Liver (tissue), 9 donors: ENCODE results near the gene JDP2. TPM values are rescaled to one million over a fixed set of nuclear protein-coding genes. Genes with fewer than 3 reads are reported as not detected.

ENCODE experiments used
- DNase-seq: peaks from one replicate; pipeline ENCODE4 v3.0.0-alpha.2; 2017; ENCODE audit warnings: low spot score
- H3K27ac ChIP-seq, 2 donors: one replicate each; pipeline ENCODE4 v1.7.0; 2013; ENCODE audit warnings: inconsistent platforms in 2 of 2, low read length in 2 of 2, control low read depth in 1 of 2, low read depth in 1 of 2, mild to moderate bottlenecking in 1 of 2
- H3K27me3 ChIP-seq, 4 donors: one replicate each; pipeline versions ENCODE4 v1.6.1 to v1.7.0; 2013; ENCODE audit warnings: low read length in 3 of 4, inconsistent platforms in 1 of 4, mild to moderate bottlenecking in 1 of 4, moderate library complexity in 1 of 4; ENCODE audit not compliant: control insufficient read depth in 4 of 4, insufficient read depth in 4 of 4
- H3K36me3 ChIP-seq, 4 donors: one replicate each; pipeline versions ENCODE4 v1.6.1 to v1.7.0; 2013; ENCODE audit warnings: low read length in 3 of 4, mild to moderate bottlenecking in 3 of 4, low read depth in 1 of 4, moderate library complexity in 1 of 4; ENCODE audit not compliant: control insufficient read depth in 4 of 4, insufficient read depth in 3 of 4
- H3K4me1 ChIP-seq, 4 donors: one replicate each; pipeline versions ENCODE4 v1.6.1 to v1.7.0; 2013; ENCODE audit warnings: low read length in 3 of 4, mild to moderate bottlenecking in 3 of 4, moderate library complexity in 1 of 4; ENCODE audit not compliant: control insufficient read depth in 4 of 4, insufficient read depth in 4 of 4
- H3K4me3 ChIP-seq, 3 donors: one replicate each; pipeline versions ENCODE4 v1.6.1 to v1.7.0; 2013; ENCODE audit warnings: low read length in 3 of 3, control low read depth in 1 of 3, low read depth in 1 of 3, mild to moderate bottlenecking in 1 of 3
- H3K9ac ChIP-seq, 2 donors: one replicate each; pipeline ENCODE4 v1.7.0; 2013; ENCODE audit warnings: low read length in 2 of 2, mild to moderate bottlenecking in 2 of 2, moderate library complexity in 2 of 2, control low read depth in 1 of 2, low read depth in 1 of 2
- H3K9me3 ChIP-seq, 4 donors: one replicate each; pipeline versions ENCODE4 v1.6.1 to v1.7.0; 2013; ENCODE audit warnings: low read length in 3 of 4; ENCODE audit not compliant: control insufficient read depth in 4 of 4
- EGR1 ChIP-seq, 2 donors: IDR thresholded peaks; 2 replicates each; pipeline ENCODE4 v1.6.1; 2016 to 2018; ENCODE audit warnings: antibody characterized with exemption in 2 of 2, low read depth in 2 of 2
- FOXA2 ChIP-seq: IDR thresholded peaks from 2 replicates; pipeline ENCODE4 v1.6.1; 2016; ENCODE audit warnings: antibody characterized with exemption
- GABPA ChIP-seq, 2 donors: IDR thresholded peaks in 1 of 2; conservative IDR thresholded peaks in 1 of 2; 2 replicates each; pipeline ENCODE4 v1.6.1; 2016; ENCODE audit warnings: antibody characterized with exemption in 2 of 2, mild to moderate bottlenecking in 1 of 2, moderate library complexity in 1 of 2
- HNF4A ChIP-seq, 2 donors: conservative IDR thresholded peaks; 2 replicates each; pipeline ENCODE4 v1.6.1; 2016; ENCODE audit warnings: antibody characterized with exemption in 2 of 2, mild to moderate bottlenecking in 2 of 2
- NR2F2 ChIP-seq: IDR thresholded peaks from 2 replicates; pipeline ENCODE4 v1.6.1; 2016; ENCODE audit warnings: antibody characterized with exemption
- RXRA ChIP-seq, 2 donors: IDR thresholded peaks; 2 replicates each; pipeline ENCODE4 v1.6.1; 2017 to 2018; ENCODE audit warnings: antibody characterized with exemption in 2 of 2, mild to moderate bottlenecking in 1 of 2
- SP1 ChIP-seq: IDR thresholded peaks from 2 replicates; pipeline ENCODE4 v1.6.1; 2018; ENCODE audit warnings: antibody characterized with exemption, mild to moderate bottlenecking
- YY1 ChIP-seq: IDR thresholded peaks from 2 replicates; pipeline ENCODE4 v1.6.1; 2016; ENCODE audit warnings: antibody characterized with exemption, mild to moderate bottlenecking
- WGBS: extraction: QIAGEN DNeasy Blood & Tissue Kit; methylation state at CpG from one replicate; pipeline ENCODE4 v1.1.7; 2013; 5-methylcytosine and 5-hydroxymethylcytosine counted together
- polyA plus RNA-seq, 2 donors: library from polyadenylated mRNA; stranded (reverse) in 1 of 2; unstranded in 1 of 2; fragments of 200-250 nt in 1 of 2; fragments of >200 nt in 1 of 2; fragmentation: Nextera tagmentation in 1 of 2; extraction: Ambion mirVana in 1 of 2; gene quantifications; one replicate each; pipeline versions ENCODE4 v1.2.1 to v1.2.3, GENCODE V29; 2013 to 2015
- total RNA-seq, 2 donors: library from RNA; depleted of rRNA; stranded (reverse); fragments of >200 nt; gene quantifications; one replicate each; pipeline ENCODE4 v1.2.3, GENCODE V29; 2014
- TF ChIP-seq, protein P1 (sequence below): IDR thresholded peaks from 2 replicates; pipeline ENCODE4 v1.6.1; 2016; ENCODE audit warnings: antibody characterized with exemption
- TF ChIP-seq, protein P2 (sequence below): IDR thresholded peaks from 2 replicates; pipeline ENCODE4 v1.6.1; 2016; ENCODE audit warnings: antibody characterized with exemption, mild to moderate bottlenecking
- TF ChIP-seq, protein P3 (sequence below): fragments of 150-350 bp; IDR thresholded peaks from 2 replicates; pipeline ENCODE4 v1.5.1; 2017; ENCODE audit warnings: improper control_type of control experiment, low read depth, low read length; ENCODE audit not compliant: missing input control
- TF ChIP-seq, protein P4 (sequence below): IDR thresholded peaks from 2 replicates; pipeline ENCODE4 v1.6.1; 2016; ENCODE audit warnings: antibody characterized with exemption
- TF ChIP-seq, protein P5 (sequence below): IDR thresholded peaks from 2 replicates; pipeline ENCODE4 v1.6.1; 2016; ENCODE audit warnings: antibody characterized with exemption
- donor health status: healthy.
- donor health status: healthy.
- donor health status: healthy.
- donor health status: healthy.
- donor health status: healthy.

Gene JDP2
- total and polyA plus RNA-seq, 4 donors = 2.4 to 14.6 (median 8.7) TPM

DNA sequence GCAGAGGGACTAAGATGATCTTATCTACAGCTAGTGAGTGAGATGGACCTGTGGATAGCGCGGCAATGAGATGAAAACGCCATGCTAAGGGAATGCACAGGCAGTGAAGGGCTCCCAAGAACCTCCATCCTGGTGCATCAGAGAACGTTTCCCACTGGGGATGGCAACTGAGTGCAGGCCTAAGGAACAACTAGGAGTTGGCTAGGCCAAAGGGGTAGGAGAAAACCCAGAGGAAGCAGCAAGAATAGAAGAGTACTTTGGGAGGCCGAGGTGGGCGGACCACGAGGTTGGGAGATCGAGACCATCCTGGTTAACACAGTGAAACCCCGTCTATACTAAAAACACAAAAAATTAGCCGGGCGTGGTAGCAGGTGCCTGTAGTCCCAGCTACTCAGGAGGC lies 69.9 kb downstream of the JDP2 start (continued):
- TF ChIP-seq EGR1 (IDR thresholded peaks at IDR 0.05; ENCODE audit: low read depth in 2 of 2) (no peak), NR2F2 (no peak), RXRA (IDR thresholded peaks at IDR 0.05) (no peak), YY1 (no peak)
- TF ChIP-seq, protein P1, sequence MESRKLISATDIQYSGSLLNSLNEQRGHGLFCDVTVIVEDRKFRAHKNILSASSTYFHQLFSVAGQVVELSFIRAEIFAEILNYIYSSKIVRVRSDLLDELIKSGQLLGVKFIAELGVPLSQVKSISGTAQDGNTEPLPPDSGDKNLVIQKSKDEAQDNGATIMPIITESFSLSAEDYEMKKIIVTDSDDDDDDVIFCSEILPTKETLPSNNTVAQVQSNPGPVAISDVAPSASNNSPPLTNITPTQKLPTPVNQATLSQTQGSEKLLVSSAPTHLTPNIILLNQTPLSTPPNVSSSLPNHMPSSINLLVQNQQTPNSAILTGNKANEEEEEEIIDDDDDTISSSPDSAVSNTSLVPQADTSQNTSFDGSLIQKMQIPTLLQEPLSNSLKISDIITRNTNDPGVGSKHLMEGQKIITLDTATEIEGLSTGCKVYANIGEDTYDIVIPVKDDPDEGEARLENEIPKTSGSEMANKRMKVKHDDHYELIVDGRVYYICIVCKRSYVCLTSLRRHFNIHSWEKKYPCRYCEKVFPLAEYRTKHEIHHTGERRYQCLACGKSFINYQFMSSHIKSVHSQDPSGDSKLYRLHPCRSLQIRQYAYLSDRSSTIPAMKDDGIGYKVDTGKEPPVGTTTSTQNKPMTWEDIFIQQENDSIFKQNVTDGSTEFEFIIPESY = no peak

DNA sequence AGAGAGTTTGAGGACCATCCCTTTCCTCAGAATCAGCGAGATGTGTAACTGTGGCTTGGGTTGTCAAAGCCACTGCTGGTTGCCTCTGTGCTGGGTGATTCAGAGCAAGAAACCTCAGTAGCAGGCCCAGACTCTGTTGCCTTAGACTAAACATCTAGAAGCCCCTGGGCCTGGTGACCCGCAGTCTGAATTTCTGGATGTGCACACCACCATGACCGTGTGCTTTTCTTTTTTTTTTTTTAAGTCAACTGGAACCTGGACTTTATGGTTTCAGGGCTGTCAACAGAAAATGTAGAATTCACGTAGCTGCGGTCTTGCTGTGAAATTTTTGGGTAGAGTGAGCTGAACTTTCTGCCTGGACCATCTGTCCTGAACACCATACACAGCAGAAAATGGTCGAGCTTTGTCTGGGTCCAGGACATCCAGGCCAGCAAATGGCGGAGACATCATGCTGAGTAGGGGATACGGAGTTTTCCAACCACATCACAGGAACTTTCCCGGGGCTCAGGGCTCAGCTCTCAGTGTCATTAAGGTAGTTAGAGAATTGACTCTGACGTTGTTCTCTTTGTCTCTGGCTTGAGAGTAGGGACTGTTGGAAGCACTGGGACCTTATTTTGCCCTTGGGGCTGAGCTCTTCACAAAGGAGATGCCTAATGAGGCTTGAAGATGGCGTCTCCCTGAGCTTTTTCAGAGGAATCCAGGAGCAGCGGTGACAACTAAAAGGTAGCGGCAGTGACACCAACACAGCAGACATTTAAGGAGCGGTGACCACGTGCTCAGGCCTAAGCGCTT lies 71.5 kb downstream of the JDP2 start:
- no peak overlapping the region for H3K9ac ChIP-seq
- no peaks in the 10 kb centered on the region for H3K36me3 ChIP-seq
- H3K27ac ChIP-seq = no peak overlapping the region
- no peaks in the 10 kb centered on the region for H3K27me3 ChIP-seq
- no peaks in the 10 kb centered on the region for H3K4me1 ChIP-seq
- TF ChIP-seq GABPA (IDR thresholded peaks at IDR 0.05 in 1 of 2, conservative IDR thresholded peaks at IDR 0.05 in 1 of 2) (no peak), EGR1 (IDR thresholded peaks at IDR 0.05; ENCODE audit: low read depth in 2 of 2) (no peak), FOXA2 (no peak), HNF4A (conservative IDR thresholded peaks at IDR 0.05) (no peak), SP1 (no peak)
- TF ChIP-seq, protein P2, sequence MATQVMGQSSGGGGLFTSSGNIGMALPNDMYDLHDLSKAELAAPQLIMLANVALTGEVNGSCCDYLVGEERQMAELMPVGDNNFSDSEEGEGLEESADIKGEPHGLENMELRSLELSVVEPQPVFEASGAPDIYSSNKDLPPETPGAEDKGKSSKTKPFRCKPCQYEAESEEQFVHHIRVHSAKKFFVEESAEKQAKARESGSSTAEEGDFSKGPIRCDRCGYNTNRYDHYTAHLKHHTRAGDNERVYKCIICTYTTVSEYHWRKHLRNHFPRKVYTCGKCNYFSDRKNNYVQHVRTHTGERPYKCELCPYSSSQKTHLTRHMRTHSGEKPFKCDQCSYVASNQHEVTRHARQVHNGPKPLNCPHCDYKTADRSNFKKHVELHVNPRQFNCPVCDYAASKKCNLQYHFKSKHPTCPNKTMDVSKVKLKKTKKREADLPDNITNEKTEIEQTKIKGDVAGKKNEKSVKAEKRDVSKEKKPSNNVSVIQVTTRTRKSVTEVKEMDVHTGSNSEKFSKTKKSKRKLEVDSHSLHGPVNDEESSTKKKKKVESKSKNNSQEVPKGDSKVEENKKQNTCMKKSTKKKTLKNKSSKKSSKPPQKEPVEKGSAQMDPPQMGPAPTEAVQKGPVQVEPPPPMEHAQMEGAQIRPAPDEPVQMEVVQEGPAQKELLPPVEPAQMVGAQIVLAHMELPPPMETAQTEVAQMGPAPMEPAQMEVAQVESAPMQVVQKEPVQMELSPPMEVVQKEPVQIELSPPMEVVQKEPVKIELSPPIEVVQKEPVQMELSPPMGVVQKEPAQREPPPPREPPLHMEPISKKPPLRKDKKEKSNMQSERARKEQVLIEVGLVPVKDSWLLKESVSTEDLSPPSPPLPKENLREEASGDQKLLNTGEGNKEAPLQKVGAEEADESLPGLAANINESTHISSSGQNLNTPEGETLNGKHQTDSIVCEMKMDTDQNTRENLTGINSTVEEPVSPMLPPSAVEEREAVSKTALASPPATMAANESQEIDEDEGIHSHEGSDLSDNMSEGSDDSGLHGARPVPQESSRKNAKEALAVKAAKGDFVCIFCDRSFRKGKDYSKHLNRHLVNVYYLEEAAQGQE = no peak
- TF ChIP-seq, protein P3, sequence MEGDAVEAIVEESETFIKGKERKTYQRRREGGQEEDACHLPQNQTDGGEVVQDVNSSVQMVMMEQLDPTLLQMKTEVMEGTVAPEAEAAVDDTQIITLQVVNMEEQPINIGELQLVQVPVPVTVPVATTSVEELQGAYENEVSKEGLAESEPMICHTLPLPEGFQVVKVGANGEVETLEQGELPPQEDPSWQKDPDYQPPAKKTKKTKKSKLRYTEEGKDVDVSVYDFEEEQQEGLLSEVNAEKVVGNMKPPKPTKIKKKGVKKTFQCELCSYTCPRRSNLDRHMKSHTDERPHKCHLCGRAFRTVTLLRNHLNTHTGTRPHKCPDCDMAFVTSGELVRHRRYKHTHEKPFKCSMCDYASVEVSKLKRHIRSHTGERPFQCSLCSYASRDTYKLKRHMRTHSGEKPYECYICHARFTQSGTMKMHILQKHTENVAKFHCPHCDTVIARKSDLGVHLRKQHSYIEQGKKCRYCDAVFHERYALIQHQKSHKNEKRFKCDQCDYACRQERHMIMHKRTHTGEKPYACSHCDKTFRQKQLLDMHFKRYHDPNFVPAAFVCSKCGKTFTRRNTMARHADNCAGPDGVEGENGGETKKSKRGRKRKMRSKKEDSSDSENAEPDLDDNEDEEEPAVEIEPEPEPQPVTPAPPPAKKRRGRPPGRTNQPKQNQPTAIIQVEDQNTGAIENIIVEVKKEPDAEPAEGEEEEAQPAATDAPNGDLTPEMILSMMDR = no peak
- TF ChIP-seq, protein P4, sequence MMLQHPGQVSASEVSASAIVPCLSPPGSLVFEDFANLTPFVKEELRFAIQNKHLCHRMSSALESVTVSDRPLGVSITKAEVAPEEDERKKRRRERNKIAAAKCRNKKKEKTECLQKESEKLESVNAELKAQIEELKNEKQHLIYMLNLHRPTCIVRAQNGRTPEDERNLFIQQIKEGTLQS = no peak
- TF ChIP-seq, protein P5, sequence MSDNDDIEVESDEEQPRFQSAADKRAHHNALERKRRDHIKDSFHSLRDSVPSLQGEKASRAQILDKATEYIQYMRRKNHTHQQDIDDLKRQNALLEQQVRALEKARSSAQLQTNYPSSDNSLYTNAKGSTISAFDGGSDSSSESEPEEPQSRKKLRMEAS = no peak
- TF ChIP-seq, protein P1 = no peak
- whole genome bisulfite sequencing = 92% methylated on average over 16 of the region's 16 CpGs
- no peak for DNase-seq
- no peak overlapping the region for H3K4me3 ChIP-seq
- no peaks in the 10 kb centered on the region for H3K9me3 ChIP-seq
